ENCODE data around the gene STX4.
"Not testable (repeated sequence)": the region's sequence is repeated elsewhere in the genome, so short reads cannot be mapped to it uniquely, and the experiment has no call there.

The STX4 gene

GRCh38 chr16:31009894-31010584 lies 23.3 kb upstream of the STX4 start:
- FAIRE-seq: no peak
- no peak for DNase-seq (ENCODE audit: insufficient read length)
- TF ChIP-seq POLR2AphosphoS5 (IDR thresholded peaks at IDR 0.05; ENCODE audit: low read depth, low read length): no peak

DNA sequence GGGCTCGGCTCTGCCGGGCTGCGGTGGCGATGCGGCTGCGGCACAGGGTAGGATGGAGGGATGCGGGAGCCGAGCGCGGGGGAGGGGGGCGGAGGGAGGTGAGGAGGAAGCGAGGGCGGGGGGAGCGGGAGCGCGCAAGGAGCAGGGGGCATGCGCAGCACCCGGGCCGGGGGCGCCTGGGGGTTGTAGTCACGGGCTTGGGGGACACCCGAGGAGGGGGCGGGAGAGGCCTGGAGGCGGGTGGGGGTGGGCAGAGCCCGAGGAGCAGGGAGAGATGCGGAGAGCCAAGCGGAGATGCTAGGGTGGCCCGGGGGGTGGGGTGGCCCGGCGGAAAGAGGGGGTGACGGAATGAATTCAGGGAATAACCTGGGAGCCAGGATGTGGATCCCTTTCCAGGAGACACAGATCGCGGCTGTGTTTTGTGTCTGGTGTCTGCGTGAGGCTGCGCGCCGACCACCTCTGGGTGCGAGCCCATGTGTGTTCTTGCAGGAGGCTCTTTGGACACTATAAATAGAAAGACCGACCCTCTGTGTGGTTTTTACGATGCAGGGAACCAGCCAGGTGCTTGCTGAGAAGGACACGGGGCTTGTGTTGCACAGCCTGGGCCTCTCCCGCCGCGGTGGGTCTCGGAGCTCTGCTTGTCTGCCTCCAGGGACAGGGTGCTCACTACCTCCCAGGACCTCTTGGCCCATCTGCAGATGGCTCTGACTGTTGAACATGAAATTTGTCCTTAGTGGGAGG lies 22.6 kb upstream of the STX4 start, which contains the start of gene STX1B:
STX1B (minus strand) TSS at position 54 of the 741 bp plus-strand sequence. CDS start 242 bp downstream, outside the sequence.
- TF ChIP-seq POLR2A (IDR thresholded peaks at IDR 0.05; ENCODE audit: low read depth, low read length) (no peak), TAF1 (IDR thresholded peaks at IDR 0.05; ENCODE audit: borderline replicate concordance, low read depth, low read length) (no peak), POLR2AphosphoS5 (IDR thresholded peaks at IDR 0.05; ENCODE audit: low read depth, low read length) (no peak)
- no peak for FAIRE-seq
- no peak for DNase-seq (ENCODE audit: insufficient read length)

- DNase-seq (ENCODE audit: insufficient read length); FAIRE-seq: not testable (repeated sequence)
Observed at GRCh38 chr16:31011815-31012214, 21.5 kb upstream of the STX4 start.

DNA sequence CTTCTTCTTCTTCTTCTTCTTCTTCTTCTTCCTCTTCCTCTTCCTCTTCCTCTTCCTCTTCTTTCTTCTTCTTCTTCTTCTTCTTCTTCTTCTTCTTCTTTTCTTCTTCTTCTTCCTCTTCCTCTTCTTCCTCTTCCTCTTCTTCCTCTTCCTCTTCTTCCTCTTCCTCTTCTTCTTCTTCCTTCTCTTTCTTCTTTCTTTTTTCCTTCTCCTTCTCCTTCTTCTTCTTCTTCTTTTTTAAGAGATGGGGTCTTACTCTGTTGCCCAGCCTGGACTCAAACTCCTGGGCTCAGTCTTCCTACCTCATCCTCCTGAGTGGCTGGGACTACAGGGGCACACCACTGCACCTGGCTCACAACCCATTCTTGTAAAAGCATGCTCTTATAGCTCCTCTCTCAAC lies 20.1 kb upstream of the STX4 start:
- not testable (repeated sequence) for DNase-seq (ENCODE audit: insufficient read length); FAIRE-seq

DNA sequence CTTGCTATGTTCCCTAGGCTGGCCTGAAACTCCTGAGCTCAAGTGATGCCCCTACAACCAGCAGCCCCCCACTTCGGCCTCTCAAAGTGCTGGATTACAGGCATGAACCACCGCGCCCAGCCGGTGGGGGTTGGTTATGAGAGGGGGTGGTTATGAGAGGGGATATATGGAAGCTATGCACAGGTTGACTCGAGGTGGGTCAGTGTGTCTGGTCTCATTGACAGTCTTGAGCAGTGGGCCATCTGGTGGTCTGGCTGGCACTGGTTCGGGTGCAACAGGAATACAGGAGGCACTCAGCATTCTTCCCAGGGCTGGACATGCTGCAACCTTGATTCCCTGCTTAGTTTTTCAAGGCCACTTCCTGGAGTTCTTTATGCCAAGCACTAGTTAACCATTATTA lies 17.3 kb upstream of the STX4 start:
- DNase-seq (ENCODE audit: insufficient read length) (no peak), FAIRE-seq (no peak)
- TF ChIP-seq POLR2AphosphoS5 (IDR thresholded peaks at IDR 0.05; ENCODE audit: low read depth, low read length): no peak
- TF ChIP-seq POLR2A (IDR thresholded peaks at IDR 0.05; ENCODE audit: low read depth, low read length): no peak
- no peak for TF ChIP-seq TAF1 (IDR thresholded peaks at IDR 0.05; ENCODE audit: borderline replicate concordance, low read depth, low read length)

GRCh38 chr16:31017756-31018155 lies 15.6 kb upstream of the STX4 start:
- FAIRE-seq; DNase-seq (ENCODE audit: insufficient read length): not testable (repeated sequence)

DNA sequence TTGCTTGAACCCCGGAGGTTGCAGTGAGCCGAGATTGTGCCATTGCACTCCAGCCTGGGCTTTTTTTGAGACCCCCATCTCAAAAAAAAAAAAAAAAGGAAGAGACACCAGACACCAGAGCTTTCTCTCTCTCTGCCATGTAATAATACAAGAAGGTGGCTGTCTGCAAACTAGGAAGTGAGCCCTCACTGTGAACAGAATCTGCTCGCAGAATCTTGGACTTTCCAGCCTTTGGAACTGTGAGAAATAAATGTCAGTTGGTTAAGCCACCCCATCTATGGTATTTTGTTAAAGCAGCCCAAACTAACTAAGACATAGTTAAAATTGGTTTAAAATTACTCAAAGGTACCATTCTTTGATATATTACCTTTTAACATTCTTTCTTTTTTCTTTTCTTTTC lies 12.8 kb upstream of the STX4 start:
- DNase-seq (ENCODE audit: insufficient read length) (no peak), FAIRE-seq (no peak)
- TF ChIP-seq POLR2A (IDR thresholded peaks at IDR 0.05; ENCODE audit: low read depth, low read length) (no peak), POLR2AphosphoS5 (IDR thresholded peaks at IDR 0.05; ENCODE audit: low read depth, low read length) (no peak), TAF1 (IDR thresholded peaks at IDR 0.05; ENCODE audit: borderline replicate concordance, low read depth, low read length) (no peak)

GRCh38 chr16:31022544-31023251 lies 10.7 kb upstream of the STX4 start:
- DNase-seq (ENCODE audit: insufficient read length) (no peak), FAIRE-seq (no peak)
- TF ChIP-seq TAF1 (IDR thresholded peaks at IDR 0.05; ENCODE audit: borderline replicate concordance, low read depth, low read length) (no peak), POLR2AphosphoS5 (IDR thresholded peaks at IDR 0.05; ENCODE audit: low read depth, low read length) (no peak)

DNA sequence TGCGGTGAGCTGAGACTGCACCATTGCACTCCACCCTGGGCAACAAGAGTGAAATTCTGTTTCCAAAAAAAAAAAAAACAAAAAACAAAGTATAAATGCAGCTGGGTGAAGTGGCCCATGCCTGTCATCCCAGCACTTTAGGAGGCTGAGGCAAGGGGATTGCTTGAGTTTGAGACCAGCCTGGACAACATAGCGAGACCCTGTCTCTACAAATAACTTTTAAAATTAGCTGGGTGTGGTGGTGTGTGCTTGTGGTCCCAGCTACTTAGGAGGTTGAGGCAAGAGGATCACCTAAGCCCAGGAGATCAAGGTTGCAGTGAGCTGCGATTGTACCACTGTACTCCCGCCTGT lies 10.1 kb upstream of the STX4 start:
- FAIRE-seq: no peak
- DNase-seq (ENCODE audit: insufficient read length): no peak
- TF ChIP-seq POLR2AphosphoS5 (IDR thresholded peaks at IDR 0.05; ENCODE audit: low read depth, low read length): no peak
- TF ChIP-seq TAF1 (IDR thresholded peaks at IDR 0.05; ENCODE audit: borderline replicate concordance, low read depth, low read length): no peak
- TF ChIP-seq POLR2A (IDR thresholded peaks at IDR 0.05; ENCODE audit: low read depth, low read length): no peak

DNA sequence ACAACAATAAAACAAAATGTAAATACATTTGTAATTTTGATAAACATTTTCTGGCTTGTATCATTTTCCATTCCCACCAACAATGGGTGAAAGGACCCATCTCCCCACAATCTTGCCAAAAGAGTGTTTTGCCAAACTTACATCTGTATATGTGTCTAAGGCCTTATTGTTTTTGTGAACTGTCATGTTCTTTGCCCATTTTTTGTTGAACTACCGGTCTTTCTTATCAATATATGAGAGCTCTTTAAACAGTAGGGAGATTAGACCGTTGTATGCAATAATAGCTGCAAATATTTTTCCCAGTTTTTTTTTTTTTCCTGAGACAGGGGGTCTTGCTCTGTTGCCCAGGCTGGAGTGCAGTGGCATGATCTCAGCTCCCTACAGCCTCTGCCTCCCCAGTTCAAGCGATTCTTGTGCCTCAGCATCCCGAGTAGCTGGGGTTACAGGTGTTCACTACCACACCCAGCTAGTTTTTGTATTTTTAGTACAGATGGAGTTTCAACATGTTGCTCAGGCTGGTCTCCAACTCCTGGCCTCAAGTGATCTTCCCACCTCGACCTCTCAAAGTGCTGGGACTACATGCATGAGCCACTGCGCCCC lies 9.6 kb upstream of the STX4 start:
- TF ChIP-seq POLR2A (IDR thresholded peaks at IDR 0.05; ENCODE audit: low read depth, low read length) (no peak), POLR2AphosphoS5 (IDR thresholded peaks at IDR 0.05; ENCODE audit: low read depth, low read length) (no peak), TAF1 (IDR thresholded peaks at IDR 0.05; ENCODE audit: borderline replicate concordance, low read depth, low read length) (no peak)
- DNase-seq (ENCODE audit: insufficient read length): no peak
- FAIRE-seq: no peak

GRCh38 chr16:31025339-31025738 lies 8.0 kb upstream of the STX4 start:
- TF ChIP-seq POLR2AphosphoS5 (IDR thresholded peaks at IDR 0.05; ENCODE audit: low read depth, low read length) (no peak), TAF1 (IDR thresholded peaks at IDR 0.05; ENCODE audit: borderline replicate concordance, low read depth, low read length) (no peak), POLR2A (IDR thresholded peaks at IDR 0.05; ENCODE audit: low read depth, low read length) (no peak)
- DNase-seq (ENCODE audit: insufficient read length) (no peak), FAIRE-seq (no peak)

GRCh38 chr16:31029272-31029671 lies 4.1 kb upstream of the STX4 start:
- FAIRE-seq (no peak), DNase-seq (ENCODE audit: insufficient read length) (no peak)
- TF ChIP-seq POLR2A (IDR thresholded peaks at IDR 0.05; ENCODE audit: low read depth, low read length) (no peak), TAF1 (IDR thresholded peaks at IDR 0.05; ENCODE audit: borderline replicate concordance, low read depth, low read length) (no peak), POLR2AphosphoS5 (IDR thresholded peaks at IDR 0.05; ENCODE audit: low read depth, low read length) (no peak)
